Measurements from ENCODE around the gene MSRB1. TPM values are rescaled to one million over a fixed set of nuclear protein-coding genes. Genes with fewer than 3 reads are reported as not detected.

Gene MSRB1
- total and polyA plus RNA-seq, 9 of the 15 experiments (the other 6 are each of a cell fraction or from before 2014, with no cell fraction given): 5.4 to 33.7 (median 25.7) TPM

DNA sequence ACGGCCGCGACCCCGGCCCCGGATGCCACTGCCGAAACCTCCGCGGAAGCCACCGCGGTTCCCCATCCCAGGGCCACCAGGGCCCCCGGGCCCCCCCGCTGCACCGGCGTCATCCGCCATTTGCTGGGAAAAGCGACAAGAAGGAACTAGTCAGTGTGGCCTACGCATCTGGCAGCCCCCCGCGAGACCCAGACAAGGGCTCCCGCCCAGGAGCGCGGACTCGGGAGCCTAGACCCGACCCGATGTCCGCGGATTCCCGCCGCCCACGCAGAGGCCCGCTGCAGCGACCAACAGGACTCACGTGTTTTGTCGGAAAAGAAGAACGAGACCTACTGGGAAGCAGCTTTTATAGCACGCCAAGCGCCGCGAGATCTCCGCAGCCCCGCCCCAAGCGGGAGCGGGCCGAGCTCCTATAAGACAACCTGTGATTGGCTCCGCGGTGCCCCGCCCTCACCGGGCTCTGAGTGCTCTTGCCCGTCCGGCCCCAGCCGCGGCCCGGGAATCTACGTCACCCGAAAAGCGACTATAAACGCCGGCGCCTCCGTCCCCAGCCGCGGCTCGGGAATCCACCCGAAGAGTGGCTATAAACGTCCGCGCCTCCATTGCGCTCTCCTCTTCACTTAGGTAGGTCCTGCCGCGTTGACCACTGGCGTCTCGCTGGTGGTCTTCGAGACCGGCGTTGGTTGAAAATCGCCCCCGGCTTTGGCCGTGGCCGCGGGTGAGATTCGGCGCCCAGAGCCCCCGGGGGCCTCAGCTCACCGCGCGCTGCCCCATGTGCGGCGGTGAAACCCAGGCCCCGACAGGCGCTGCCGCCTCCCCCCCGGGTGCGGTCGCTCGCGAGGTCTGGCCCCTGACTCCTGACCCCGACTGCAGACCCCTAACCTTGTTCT, 21.8 kb upstream of the MSRB1 start, which contains the start of gene RPS2 (continued):
- TF ChIP-seq ZNF134 (CRISPR knock-in tag; conservative IDR thresholded peaks at IDR 0.05): no peak
- TF ChIP-seq, protein P1, sequence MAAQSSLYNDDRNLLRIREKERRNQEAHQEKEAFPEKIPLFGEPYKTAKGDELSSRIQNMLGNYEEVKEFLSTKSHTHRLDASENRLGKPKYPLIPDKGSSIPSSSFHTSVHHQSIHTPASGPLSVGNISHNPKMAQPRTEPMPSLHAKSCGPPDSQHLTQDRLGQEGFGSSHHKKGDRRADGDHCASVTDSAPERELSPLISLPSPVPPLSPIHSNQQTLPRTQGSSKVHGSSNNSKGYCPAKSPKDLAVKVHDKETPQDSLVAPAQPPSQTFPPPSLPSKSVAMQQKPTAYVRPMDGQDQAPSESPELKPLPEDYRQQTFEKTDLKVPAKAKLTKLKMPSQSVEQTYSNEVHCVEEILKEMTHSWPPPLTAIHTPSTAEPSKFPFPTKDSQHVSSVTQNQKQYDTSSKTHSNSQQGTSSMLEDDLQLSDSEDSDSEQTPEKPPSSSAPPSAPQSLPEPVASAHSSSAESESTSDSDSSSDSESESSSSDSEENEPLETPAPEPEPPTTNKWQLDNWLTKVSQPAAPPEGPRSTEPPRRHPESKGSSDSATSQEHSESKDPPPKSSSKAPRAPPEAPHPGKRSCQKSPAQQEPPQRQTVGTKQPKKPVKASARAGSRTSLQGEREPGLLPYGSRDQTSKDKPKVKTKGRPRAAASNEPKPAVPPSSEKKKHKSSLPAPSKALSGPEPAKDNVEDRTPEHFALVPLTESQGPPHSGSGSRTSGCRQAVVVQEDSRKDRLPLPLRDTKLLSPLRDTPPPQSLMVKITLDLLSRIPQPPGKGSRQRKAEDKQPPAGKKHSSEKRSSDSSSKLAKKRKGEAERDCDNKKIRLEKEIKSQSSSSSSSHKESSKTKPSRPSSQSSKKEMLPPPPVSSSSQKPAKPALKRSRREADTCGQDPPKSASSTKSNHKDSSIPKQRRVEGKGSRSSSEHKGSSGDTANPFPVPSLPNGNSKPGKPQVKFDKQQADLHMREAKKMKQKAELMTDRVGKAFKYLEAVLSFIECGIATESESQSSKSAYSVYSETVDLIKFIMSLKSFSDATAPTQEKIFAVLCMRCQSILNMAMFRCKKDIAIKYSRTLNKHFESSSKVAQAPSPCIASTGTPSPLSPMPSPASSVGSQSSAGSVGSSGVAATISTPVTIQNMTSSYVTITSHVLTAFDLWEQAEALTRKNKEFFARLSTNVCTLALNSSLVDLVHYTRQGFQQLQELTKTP (IDR thresholded peaks at IDR 0.05; ENCODE audit: low read depth in 1 of 2, partially characterized antibody in 2 of 2): peak in 1 of 2 experiments; percentile 37
- no peak for TF ChIP-seq TSC22D4 (tag; IDR thresholded peaks at IDR 0.05)
- no peak for TF ChIP-seq SFPQ (IDR thresholded peaks at IDR 0.05; ENCODE audit: low read depth, low read length)
- TF ChIP-seq HEY1 (CRISPR knock-in tag; IDR thresholded peaks at IDR 0.05; ENCODE audit: borderline replicate concordance): no peak
- TF ChIP-seq ZNF217 (CRISPR knock-in tag; IDR thresholded peaks at IDR 0.05): no peak
- TF ChIP-seq THAP7 (CRISPR knock-in tag; IDR thresholded peaks at IDR 0.05): peak; percentile 85; the same call in 1 of the 2 replicates
- no peak for TF ChIP-seq STAT5B (CRISPR knock-in tag; IDR thresholded peaks at IDR 0.05)
- no peak for TF ChIP-seq SMARCA5 (IDR thresholded peaks at IDR 0.05)
- no peak for TF ChIP-seq SNRNP70 (optimal IDR thresholded peaks at IDR 0.05; ENCODE audit: low read depth, low read length)
- no peak for TF ChIP-seq BMI1 (IDR thresholded peaks at IDR 0.05; ENCODE audit: low read length)
- TF ChIP-seq MCM7 (IDR thresholded peaks at IDR 0.05): no peak
- TF ChIP-seq SRSF1 (IDR thresholded peaks at IDR 0.05; ENCODE audit: low read depth, low read length): no peak; the same call in none of the 2 replicates
- TF ChIP-seq SIN3B (IDR thresholded peaks at IDR 0.05; ENCODE audit: low read depth): peak; percentile 94
- TF ChIP-seq ZNF77 (CRISPR knock-in tag; IDR thresholded peaks at IDR 0.05): no peak
- TF ChIP-seq SAFB (IDR thresholded peaks at IDR 0.05; ENCODE audit: borderline replicate concordance, low read depth, low read length): peak; percentile 85
- no peak for TF ChIP-seq MAFG (tag; conservative IDR thresholded peaks at IDR 0.05)
- peak; percentile 84 for TF ChIP-seq BHLHE40 (IDR thresholded peaks at IDR 0.05; ENCODE audit: low read length)
- TF ChIP-seq ESRRB (CRISPR knock-in tag; IDR thresholded peaks at IDR 0.05; ENCODE audit: borderline replicate concordance): 0 out of 2 replicates have a peak, but pooled peaks have one; percentile 56
- no peak for TF ChIP-seq IRF2 (CRISPR knock-in tag; IDR thresholded peaks at IDR 0.05)
- TF ChIP-seq SREBF1 (IDR thresholded peaks at IDR 0.05; ENCODE audit: borderline replicate concordance, low read depth, low read length): no peak
- TF ChIP-seq ZNF431 (CRISPR knock-in tag; IDR thresholded peaks at IDR 0.05): peak; percentile 56
- TF ChIP-seq TAF1 (IDR thresholded peaks at IDR 0.05; ENCODE audit: control insufficient read depth, extremely low read depth, insufficient read depth, low read length, severe bottlenecking): peak; percentile 99
